Lung microvascular endothelial cell (primary cell): ENCODE data around the gene CHSY1. TPM values are rescaled to one million over a fixed set of nuclear protein-coding genes. Genes with fewer than 3 reads are reported as not detected.

Experiments
- DNase-seq, 2 donors: peaks; one replicate each; pipeline versions ENCODE4 v3.0.0 to v3.0.0-alpha.2; 2010; ENCODE audit warnings: low read depth in 2 of 2
- total RNA-seq: library from RNA; depleted of rRNA; stranded (reverse); fragments of >200 nt; gene quantifications from 2 replicates; pipeline ENCODE4 v1.2.1, GENCODE V29; 2014

Gene CHSY1
- total RNA-seq, 1 donor from 2014 or later: 31.9 TPM

DNA sequence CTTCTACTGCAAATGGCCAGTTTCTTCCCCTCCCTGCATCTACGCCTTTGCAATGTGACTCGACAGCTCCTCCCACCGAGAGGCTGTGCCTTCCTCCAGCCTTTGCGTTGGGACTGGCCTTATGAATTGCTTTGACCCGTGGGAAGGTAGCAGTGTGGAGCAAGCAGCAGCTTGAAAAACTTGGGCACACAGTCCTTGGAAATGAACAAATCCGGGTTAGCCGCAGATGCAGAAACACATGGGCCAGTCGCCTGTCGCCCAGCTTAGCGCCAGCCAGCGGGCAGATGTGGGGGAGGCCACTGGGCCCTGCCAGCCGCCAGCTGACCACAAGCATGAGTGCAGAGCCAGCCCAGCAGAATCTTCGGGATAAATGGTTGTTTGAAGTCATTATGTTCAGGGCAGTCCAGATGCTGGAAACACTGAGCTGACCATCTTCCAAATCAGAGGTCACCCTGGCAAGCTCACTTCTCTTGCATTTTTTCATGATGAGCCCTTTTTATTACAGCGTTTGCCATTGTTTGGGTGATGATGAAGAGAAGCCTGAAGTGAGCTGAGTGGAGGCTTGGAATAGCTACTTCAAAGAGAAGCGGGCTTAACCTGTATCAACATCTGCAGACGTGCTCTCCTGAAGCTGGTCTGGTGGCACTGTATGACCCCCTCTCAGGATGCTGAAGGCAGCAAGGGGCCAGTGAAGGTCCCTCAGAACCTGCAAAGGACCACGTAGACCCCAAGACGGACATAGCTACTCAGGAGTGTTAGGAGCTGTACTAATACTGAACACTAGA is 15.7 kb upstream of the CHSY1 start:
- DNase-seq: peak in 1 of 2 donors; percentile 33

DNA sequence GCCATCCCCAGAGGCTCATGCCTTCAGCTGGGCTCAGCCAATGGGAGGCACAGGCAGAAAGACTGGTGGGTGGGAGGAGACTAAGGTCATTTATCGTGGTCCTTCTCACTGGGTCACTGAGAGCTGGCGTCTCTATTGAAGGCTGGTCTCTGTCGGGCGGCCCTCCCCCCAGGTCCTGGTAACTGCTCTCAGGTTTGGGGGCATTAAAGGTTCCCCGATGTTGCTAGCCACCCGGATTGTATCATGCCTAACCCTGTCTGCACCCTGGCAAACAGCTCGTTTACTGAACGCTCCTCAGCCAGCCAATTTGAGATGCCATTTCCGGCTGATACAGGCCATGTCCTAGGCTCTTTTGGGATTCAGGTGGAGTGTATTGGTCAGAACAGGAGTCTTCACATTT is 14.9 kb upstream of the CHSY1 start:
- no peak for DNase-seq

DNA sequence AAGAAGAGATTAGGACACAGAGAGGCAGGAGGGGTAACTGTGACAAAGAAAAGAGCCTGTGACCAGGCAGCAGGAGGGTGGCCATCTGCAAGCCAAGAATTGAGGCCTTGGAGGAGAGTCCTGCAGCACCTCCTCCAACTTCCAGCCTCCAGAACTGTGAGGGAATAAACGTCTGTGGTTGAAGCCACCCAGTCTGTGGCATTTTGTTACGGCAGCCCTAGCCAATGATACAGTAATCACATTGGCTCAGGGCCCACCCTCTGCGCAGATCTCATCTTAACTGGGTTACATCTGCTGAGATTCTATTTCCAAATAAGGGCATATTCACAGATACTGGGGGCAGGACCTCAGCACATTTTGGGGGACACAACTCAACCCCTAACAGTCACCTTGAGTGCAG is 14.2 kb upstream of the CHSY1 start:
- DNase-seq: no peak

DNA sequence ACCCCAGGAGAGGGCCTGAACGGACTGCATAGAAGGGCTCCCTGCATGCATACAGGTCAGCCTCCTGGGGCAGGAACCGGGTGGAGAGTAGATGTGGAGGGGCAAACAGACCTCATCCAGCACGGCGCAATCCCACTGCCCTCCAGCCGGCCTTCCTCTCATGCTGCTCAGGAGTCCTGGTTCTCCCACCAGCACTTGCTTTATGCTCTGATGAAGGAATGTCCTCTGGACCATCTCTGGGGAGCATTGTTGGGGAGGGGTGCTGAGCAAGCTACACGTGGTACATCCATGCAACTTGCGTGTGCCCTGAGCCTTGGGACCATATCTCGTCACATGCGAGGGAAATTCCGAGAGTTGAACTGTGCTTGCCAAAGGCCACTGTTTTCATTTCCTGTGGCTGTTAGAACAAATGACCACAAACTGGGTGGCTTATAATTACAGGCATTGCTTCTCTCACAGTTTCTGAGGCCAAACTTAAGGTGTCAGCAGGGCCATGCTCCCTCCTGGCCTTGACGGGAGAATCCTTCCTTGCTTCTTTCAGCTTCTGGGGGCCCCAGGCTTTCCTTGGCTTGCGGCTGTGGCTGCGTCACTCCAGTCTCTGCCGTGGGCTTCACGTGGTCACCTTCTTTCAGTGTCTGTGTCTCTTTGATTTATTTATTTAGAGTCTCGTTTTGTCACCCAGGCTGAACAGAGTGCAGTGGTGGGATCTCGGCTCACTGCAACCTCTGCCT is 13.2 kb upstream of the CHSY1 start:
- peak; percentile 62 to 83 for DNase-seq

DNA sequence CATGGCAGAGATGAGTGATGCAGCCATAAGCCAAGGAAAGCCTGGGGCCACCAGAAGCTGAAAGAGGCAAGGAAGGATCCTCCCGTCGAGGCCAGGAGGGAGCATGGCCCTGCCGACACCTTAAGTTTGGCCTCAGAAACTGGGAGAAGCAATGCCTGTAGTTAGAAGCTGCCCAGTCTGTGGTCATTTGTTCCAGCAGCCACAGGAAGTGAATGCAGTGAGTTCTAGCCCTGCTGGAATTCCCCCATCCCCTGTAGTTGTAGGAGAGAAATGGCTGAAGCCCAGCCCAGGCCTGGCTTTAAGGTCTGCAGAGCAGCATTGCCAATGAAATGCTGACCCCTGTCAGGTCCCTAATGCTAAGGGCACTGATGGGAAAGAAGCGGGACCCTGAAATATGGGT is 12.2 kb upstream of the CHSY1 start:
- peak; percentile 72 to 77 for DNase-seq

DNA sequence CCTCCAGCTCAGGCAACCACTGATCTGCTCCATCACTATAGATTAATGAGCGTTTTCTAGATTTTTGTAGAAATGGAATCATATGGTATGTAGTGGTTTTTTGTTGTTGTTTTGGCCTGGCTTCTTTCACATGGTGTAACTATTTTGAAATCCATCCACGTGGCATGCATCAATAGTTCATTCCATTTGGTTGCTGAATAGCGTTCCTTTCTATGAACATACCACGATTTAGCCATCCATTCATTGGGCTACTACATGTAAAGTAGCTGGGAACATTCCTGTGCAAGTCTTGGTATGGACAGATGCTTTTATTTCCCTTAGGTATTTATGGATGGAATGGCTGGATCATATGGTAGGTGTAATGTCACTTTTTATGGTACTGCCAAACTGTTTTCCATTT is 10.7 kb upstream of the CHSY1 start:
- DNase-seq: no peak

DNA sequence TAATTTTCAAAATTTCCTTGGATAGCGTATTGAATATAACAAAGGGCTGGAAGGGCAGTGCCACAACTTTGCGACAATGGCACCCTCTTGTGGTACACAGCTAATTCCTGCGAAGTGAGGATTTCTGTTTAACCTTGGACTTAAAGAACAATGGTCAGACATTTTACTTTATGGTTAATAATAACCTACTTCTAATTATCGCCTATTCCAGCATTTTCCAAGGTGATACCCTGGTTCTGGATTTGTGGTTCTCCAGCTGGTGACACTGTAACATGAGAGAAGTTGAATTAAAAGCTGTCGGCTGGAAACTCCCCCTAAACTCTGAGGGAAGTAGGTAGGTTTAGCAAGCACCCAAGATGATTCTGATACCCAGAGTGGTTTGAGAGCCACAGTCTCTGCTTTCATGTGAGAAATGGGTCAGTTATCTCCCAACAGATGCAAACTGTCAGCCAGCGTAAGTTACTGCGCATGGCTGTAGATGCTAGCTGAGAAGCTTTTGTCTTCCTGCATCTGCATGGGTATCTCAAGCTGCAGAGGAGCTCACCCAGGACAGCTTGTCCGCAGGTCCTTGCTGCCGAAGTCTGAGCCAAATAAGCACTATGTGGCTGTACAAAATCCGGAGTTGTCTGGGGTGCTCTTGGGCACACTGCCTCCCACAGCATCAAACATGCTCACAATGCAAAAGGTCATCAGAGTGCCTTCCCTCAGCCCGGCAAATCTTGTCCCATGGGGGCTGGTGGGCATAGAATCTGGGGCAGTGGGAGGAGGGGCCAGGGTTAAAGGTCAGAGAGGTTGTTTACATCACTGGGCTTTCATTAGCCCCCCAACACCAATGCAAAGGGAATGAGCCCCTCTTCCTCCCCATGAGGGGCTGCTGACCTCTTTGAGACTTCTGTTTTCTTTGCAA is 6.6 kb upstream of the CHSY1 start:
- DNase-seq: peak; percentile 81 to 84

DNA sequence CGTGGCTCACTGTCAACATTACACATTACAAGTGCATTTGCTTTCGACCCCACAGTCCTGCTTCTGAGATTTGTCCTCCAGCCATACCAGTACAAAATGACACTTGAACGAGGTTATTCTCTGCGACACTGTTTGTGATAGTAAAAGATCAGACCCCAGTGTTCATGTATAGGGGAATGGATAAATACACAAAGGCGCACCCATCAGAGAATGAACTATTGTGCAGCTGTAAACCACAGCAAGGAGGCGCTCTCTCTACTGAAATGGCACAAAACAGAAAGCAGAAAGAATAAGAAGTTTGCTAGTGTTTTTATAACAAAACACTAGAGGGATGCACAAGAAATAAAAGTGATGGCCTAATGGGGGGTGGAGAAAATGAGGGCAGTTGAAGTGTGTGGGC is 4.9 kb upstream of the CHSY1 start:
- peak in 1 of 2 donors; percentile 28 for DNase-seq

DNA sequence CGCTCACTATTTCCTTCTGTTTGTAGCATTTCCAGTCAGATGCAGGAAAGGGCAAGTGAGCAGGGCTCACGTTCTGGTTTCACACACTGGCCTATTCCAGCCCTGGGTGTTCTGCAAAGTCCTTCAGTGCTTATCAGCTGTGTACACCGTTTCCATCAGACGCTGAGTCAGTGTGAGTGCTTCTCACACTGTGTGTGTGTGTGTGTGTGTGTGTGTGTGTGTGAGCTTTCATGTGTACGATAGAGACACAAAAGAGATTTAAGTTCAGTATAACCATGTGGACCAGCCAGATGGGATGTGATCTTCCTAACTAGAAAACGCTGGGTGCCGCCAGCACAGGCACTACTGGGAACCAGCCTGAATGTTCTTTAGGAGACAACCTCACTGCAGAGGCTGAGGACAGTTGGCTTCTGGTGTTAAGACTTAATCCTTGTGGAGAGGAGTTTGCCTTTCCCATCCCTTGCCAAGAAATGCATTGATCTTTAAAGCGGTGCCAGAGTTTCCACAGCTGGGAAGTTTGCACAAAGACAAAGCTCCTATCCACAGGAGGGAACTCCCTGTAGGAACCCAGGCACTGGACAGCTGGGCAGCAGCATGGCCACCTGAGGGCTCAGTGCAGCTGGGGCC is 3.9 kb upstream of the CHSY1 start:
- DNase-seq: peak; percentile 60 to 86

DNA sequence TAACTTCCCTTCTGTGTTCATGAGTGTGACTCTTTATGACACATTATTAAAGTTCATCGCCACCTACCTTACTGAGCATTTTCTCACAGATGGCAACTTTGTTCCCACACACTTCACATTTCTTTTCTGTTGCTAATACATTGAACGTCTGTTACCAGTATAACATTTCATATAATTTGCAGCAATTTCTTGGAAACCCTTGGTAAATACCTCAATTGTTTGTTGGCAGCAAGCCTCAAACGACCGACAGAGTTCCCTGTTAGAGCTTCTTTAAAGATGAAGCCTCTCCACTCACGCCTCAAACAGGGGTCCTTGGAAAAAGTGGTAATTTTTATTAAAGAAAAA is 3.2 kb upstream of the CHSY1 start:
- DNase-seq: no peak

DNA sequence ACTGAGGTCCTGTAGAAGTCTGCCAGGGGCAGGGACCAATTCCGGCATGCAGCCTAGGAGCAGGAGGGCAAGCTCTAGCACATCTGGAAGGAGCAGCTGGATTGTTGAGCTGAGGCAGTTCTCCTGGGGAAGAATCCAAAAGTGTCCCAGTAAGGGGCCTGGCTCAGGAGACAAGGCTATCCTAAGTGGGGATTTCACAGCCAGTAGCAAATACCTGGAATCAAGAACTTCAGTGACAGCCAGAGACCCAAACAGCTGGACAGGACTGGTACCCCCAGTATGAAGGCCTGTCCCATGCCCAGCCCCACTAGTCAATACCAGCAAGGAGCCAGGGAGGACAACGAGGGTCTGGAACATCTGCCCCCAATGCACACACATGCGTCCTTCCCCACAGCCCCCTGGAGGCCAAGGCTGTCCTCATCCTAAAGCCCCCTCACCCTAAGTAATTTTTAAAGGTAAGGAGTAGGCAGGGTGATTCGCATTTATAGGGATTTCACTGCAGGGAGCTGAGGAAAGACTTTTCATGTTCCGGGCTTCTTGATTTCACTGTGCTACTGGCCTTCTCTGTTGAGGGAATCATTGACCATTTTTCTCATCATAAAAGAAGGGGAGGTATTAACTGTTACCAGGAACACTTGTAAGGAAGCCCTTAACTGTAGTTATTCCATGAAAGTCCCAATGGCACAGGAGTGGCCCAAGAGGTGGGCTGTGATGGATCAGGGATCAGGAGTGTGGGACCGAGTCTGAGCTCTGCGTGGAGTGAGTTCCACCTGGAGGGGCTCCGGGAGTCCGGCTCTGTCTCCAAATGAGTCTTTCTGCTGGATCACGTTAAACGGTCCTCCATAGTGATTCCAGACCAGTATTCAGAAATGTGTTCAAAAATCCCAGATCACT is 2.6 kb upstream of the CHSY1 start:
- DNase-seq: peak in 1 of 2 donors; percentile 34

DNA sequence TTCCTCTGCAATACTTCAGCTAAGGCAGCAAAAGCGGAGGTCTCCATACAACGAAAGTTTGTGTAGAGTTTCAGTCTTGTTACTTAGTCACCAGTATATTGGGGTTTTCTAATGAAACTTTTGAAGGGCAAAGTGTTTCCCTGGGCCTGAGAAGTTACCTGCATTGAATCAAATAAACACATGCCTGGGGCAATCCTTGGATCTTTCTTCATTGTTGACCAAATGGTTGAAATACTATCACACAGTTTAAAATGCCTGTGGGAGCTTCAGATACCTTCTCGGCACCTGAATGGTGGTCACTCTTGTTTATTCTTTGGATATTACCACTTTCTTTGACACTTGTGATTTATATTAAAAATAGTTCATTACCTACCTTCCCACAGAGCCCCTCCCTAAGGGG is 988 bp upstream of the CHSY1 start:
- DNase-seq: no peak

DNA sequence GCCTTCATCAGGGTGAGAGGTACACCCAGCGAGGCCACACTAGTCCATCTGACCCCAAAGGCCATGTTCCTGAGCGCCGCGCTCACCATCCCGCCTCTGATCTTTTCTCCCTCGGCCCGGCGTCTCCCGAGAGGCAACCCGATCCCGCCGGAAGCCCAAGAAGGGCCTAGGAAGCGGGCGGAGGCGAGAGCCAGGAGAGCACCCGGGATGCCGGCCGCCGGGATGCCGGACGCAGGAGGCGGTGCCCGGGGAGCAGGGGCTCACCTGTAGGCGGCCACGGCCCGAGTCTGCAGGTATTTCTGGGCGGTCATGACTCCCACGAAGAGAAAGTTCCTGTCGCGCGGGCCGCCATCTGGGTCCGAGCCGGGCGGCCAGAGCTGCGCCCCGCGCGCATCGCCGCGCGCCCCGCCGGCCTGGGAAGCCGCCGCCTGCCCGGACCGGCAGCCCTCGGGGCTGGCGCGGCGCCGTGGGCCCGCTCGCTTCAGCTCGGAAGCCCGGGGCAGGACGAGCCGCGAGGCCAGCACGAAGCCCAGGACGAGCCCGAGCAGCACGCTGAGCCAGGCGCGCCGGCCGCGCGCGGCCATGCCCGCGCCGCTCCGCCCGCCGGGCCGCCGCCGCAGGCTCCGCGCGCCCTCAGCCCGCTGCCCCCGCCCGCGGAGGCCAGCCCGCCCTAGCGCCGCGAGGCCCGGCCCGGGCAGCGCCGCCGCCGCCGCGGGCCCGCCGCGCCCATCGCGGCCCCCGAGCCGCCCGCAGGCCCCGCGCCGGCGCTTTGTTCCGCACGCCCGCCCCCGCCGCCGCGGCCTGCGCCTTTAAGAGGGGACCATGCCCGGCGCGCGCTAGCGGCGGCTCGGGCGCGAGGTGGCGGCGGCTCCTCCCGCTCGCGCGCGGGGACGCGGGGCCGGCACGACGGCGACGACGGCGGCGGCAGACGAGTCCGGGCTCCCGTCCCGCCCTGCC is 697 bp downstream of the CHSY1 start:
- DNase-seq: peak; percentile 30 to 41

DNA sequence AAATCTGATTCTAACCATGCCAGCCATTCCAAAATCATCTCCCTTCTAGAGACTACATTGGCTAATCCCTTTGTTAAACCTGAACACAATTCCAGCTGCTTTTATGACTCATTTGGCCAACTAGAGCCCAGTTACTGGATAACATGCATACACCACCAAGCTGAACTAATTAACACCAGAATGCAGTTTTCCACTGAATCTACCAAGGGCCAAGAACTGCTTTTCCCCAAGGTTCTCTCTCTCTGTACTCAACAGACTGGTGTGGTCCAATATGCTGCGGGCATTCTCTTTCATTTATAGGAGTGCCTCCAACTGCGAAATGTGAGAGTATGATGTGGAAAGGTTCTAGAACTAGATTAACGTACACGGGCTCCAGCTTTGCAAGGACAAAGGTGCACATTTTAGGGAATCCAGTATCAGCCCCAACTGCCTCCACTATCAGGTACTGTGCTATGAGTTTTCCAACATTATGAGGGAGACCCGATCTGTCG is 1.5 kb downstream of the CHSY1 start:
- DNase-seq: peak; percentile 59 to 77

DNA sequence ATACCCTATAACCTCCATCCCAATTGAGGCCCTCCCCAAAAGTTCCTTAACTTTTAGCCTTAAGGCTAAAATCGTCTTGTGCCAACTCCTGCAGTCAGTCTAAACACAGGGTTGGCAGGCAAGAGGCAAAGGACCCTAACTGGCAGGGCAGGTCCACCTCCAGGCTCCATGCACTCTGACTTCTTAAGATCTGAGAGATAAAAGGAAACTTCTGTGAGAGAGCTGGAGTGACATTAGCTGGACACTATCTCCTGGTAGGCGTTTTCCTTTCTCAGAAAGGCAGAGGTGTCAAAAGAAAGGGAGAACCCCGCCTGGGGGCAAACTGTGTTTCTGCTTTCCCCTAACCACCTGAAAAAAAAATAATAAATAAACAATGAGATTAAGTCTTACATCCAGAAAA is 3.6 kb downstream of the CHSY1 start:
- no peak for DNase-seq

DNA sequence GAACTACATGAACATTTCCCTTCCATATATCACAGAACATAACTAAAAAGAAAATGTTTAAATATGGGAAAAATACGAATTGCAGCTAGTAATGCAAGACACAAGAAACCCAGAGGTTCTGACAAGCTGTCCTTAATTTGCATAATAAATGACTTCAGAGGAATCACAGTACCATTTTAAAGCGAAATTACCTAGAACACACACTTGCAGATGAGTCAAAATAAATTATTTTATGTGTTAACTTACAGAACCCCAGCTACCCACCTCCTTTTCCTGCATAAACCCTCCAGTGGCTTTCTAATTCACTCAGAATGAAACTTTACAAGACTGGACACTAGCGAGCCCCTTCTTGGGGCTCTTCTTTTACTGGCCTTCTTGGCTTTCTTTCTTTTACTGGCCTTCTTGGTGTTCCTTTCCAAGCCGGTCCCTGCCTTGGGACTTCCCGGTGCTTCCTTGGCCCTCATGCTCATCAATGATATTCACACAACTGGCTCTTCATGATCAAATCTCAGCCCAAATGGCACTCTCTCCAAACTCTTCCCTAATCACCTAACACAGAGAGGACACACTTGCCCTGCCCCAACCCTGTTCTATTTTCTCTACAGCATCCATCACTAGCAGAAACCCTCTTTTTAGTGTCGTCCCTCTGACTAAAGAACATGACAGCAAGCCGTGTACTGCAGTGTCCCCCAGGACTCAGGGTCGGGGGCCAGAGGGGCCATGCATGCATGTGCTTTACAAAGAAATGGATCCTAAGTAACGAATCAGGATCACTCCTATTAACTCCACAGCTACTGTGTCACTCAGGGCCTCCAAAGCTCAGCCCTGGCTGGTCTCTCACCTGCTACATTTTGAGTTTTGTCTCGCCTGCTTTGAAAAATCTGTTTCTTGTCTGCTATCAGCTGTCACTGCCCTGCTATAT is 4.8 kb downstream of the CHSY1 start:
- DNase-seq: no peak

DNA sequence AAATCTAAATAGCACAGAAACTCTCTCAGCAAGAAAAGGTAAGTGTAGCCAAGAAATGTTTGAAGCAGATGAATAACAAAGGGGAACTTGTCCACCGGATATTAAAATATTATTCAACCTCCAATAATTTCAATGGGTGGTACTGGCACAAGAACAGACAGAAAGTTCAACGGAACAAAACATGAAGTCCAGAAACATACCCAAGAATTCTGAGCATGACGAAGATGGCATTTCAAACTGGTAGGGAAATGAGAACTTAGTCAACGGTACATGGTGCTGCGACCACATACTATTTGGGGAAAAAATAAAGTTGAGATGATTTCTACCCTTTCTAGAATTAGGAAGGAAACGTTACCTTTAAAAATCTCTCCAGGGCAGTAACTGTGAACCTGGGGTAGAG is 5.5 kb downstream of the CHSY1 start:
- DNase-seq: peak in 1 of 2 donors; percentile 36
